Measurements from ENCODE around the gene KNCN. TPM values are rescaled to one million over a fixed set of nuclear protein-coding genes. Genes with fewer than 3 reads are reported as not detected.
A peak's percentile ranks its signal among the peaks of the same experiment; 100 is the strongest.

Gene KNCN
- polyA plus RNA-seq, 1 donor from 2014 or later: not detected

GRCh38 chr1:46532095-46532494 is 19.4 kb downstream of the KNCN start:
- no peak for TF ChIP-seq TAF1 (IDR thresholded peaks at IDR 0.05; ENCODE audit: low read depth)
- TF ChIP-seq EP300 (conservative IDR thresholded peaks at IDR 0.05; ENCODE audit: poor library complexity, severe bottlenecking): no peak
- TF ChIP-seq EZH2 (IDR thresholded peaks at IDR 0.05; ENCODE audit: borderline replicate concordance, insufficient read depth, low read length, poor library complexity, severe bottlenecking): no peak
- TF ChIP-seq SMC3 (conservative IDR thresholded peaks at IDR 0.05; ENCODE audit: poor library complexity): no peak
- TF ChIP-seq RAD21 (conservative IDR thresholded peaks at IDR 0.05): no peak
- TF ChIP-seq, protein P1, sequence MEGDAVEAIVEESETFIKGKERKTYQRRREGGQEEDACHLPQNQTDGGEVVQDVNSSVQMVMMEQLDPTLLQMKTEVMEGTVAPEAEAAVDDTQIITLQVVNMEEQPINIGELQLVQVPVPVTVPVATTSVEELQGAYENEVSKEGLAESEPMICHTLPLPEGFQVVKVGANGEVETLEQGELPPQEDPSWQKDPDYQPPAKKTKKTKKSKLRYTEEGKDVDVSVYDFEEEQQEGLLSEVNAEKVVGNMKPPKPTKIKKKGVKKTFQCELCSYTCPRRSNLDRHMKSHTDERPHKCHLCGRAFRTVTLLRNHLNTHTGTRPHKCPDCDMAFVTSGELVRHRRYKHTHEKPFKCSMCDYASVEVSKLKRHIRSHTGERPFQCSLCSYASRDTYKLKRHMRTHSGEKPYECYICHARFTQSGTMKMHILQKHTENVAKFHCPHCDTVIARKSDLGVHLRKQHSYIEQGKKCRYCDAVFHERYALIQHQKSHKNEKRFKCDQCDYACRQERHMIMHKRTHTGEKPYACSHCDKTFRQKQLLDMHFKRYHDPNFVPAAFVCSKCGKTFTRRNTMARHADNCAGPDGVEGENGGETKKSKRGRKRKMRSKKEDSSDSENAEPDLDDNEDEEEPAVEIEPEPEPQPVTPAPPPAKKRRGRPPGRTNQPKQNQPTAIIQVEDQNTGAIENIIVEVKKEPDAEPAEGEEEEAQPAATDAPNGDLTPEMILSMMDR (IDR thresholded peaks at IDR 0.05; ENCODE audit: poor library complexity, severe bottlenecking): no peak
- no peak for TF ChIP-seq REST (IDR thresholded peaks at IDR 0.05; ENCODE audit: borderline replicate concordance)
- no peak for TF ChIP-seq POLR2AphosphoS5 (IDR thresholded peaks at IDR 0.05)
- no peak for TF ChIP-seq MXI1 (conservative IDR thresholded peaks at IDR 0.05; ENCODE audit: poor library complexity, severe bottlenecking)
- H3K9me2 ChIP-seq (ENCODE audit: insufficient read depth, low read length): no peaks in the 10 kb centered on the region

DNA sequence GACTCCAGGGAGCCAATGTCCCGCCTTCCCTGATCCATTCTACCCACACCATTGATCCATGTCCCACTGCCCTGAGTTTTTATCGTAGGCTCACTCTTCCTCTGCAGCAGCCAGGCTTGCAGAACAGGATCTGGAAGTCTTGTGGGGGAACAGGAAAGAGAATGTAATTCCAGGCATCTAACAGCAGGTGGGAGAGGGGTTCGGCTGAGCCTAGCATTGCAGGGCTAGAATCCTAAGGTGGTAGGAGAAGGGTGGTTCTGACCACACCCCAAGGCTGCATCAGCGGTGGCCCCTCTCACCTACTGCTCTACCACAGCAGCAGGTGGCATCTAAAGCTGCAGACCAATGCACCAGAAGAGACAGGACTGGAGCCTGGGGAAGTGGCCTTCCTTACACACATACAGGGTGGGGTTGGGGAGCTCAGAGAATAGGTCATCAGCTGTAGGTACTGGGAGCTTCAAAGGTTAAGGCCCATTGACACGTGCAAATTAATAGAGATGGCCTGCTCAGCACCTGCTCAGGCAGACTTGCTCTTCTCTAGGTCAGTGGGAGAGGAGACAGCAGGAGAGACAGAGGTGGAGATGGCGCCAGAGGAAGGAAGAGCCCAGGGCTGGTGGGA is 20.5 kb downstream of the KNCN start:
- H3K36me3 ChIP-seq (ENCODE audit: insufficient read depth, low read length): no peaks in the 10 kb centered on the region
- H3K27ac ChIP-seq (ENCODE audit: low read length): no peak overlapping the region
- no peak overlapping the region for H3K9ac ChIP-seq (ENCODE audit: low read length)
- H3K27me3 ChIP-seq (ENCODE audit: insufficient read depth, low read depth, low read length): peaks cover 81% of the 10 kb centered on the region
- H4K20me1 ChIP-seq (ENCODE audit: insufficient read depth): no peaks in the 10 kb centered on the region
- no peak overlapping the region for H2AFZ ChIP-seq (ENCODE audit: low read depth, low read length)
- H3K9me3 ChIP-seq (ENCODE audit: low read length): no peaks in the 10 kb centered on the region
- no peaks in the 10 kb centered on the region for H3K9me2 ChIP-seq (ENCODE audit: insufficient read depth, low read length)
- H3K79me2 ChIP-seq (replicated peaks; ENCODE audit: insufficient read depth, low read length): no peaks in the 10 kb centered on the region
- H3K4me3 ChIP-seq (ENCODE audit: low read length): no peak overlapping the region
- no peaks in the 10 kb centered on the region for H3F3A ChIP-seq (ENCODE audit: insufficient read depth, low read length, poor library complexity, severe bottlenecking)
- H3K4me2 ChIP-seq (ENCODE audit: low read length): no peak overlapping the region
- TF ChIP-seq EZH2 (IDR thresholded peaks at IDR 0.05; ENCODE audit: borderline replicate concordance, insufficient read depth, low read length, poor library complexity, severe bottlenecking): no peak
- TF ChIP-seq EP300 (conservative IDR thresholded peaks at IDR 0.05; ENCODE audit: poor library complexity, severe bottlenecking): no peak
- TF ChIP-seq, protein P1 (IDR thresholded peaks at IDR 0.05; ENCODE audit: poor library complexity, severe bottlenecking): peak; percentile 45
- TF ChIP-seq RAD21 (conservative IDR thresholded peaks at IDR 0.05): peak; percentile 44
- TF ChIP-seq MXI1 (conservative IDR thresholded peaks at IDR 0.05; ENCODE audit: poor library complexity, severe bottlenecking): no peak
- no peak for TF ChIP-seq POLR2AphosphoS5 (IDR thresholded peaks at IDR 0.05)
- no peak for TF ChIP-seq REST (IDR thresholded peaks at IDR 0.05; ENCODE audit: borderline replicate concordance)
- TF ChIP-seq SMC3 (conservative IDR thresholded peaks at IDR 0.05; ENCODE audit: poor library complexity): peak; percentile 50
- TF ChIP-seq TAF1 (IDR thresholded peaks at IDR 0.05; ENCODE audit: low read depth): no peak

More at GRCh38 chr1:46532095-46532494, 19.4 kb downstream of the KNCN start:
- Histone ChIP-seq H2AFZ (ENCODE audit: low read depth, low read length) (no peak overlapping the region), H3F3A (ENCODE audit: insufficient read depth, low read length, poor library complexity, severe bottlenecking) (no peaks in the 10 kb centered on the region), H3K27me3 (ENCODE audit: insufficient read depth, low read depth, low read length) (peaks cover 69% of the 10 kb centered on the region), H3K4me3 (ENCODE audit: low read length) (no peak overlapping the region), H4K20me1 (ENCODE audit: insufficient read depth) (no peaks in the 10 kb centered on the region), H3K27ac (ENCODE audit: low read length) (no peak overlapping the region), H3K9me3 (ENCODE audit: low read length) (no peaks in the 10 kb centered on the region), H3K4me2 (ENCODE audit: low read length) (no peak overlapping the region), H3K9ac (ENCODE audit: low read length) (no peak overlapping the region), H3K79me2 (replicated peaks; ENCODE audit: insufficient read depth, low read length) (no peaks in the 10 kb centered on the region), H3K36me3 (ENCODE audit: insufficient read depth, low read length) (no peaks in the 10 kb centered on the region)
